Astrocyte of the spinal cord (primary cell): ENCODE data around the gene ZNF407.

Experiments used
- DNase-seq: peaks from one replicate; pipeline ENCODE4 v3.0.0; 2011; ENCODE audit warnings: low read depth, low spot score
- H3K4me3 ChIP-seq: 2 replicates; pipeline ENCODE4 v1.5.1; 2011; ENCODE audit warnings: low read depth, mild to moderate bottlenecking, low read length, moderate library complexity
- in situ Hi-C: cut with HindIII; loops from 2 replicates; pipeline ENCODE4 v1.10.0; 2017; ENCODE audit warnings: low sequenced_read_pairs
- TF ChIP-seq, protein P1 (sequence below): IDR thresholded peaks from 2 replicates; pipeline ENCODE4 v1.5.1; 2012; ENCODE audit warnings: low read depth, mild to moderate bottlenecking, low read length, inconsistent platforms

Gene ZNF407

GRCh38 chr18:75114231-75114764, 516.6 kb downstream of the ZNF407 start:
- DNase-seq = no peak
- TF ChIP-seq, protein P1, sequence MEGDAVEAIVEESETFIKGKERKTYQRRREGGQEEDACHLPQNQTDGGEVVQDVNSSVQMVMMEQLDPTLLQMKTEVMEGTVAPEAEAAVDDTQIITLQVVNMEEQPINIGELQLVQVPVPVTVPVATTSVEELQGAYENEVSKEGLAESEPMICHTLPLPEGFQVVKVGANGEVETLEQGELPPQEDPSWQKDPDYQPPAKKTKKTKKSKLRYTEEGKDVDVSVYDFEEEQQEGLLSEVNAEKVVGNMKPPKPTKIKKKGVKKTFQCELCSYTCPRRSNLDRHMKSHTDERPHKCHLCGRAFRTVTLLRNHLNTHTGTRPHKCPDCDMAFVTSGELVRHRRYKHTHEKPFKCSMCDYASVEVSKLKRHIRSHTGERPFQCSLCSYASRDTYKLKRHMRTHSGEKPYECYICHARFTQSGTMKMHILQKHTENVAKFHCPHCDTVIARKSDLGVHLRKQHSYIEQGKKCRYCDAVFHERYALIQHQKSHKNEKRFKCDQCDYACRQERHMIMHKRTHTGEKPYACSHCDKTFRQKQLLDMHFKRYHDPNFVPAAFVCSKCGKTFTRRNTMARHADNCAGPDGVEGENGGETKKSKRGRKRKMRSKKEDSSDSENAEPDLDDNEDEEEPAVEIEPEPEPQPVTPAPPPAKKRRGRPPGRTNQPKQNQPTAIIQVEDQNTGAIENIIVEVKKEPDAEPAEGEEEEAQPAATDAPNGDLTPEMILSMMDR = no peak
- no peak overlapping the region for H3K4me3 ChIP-seq
- in situ Hi-C loops = no loop called here
